K562 (cell line): Measurements from ENCODE around the gene ROBO1. TPM values are rescaled to one million over a fixed set of nuclear protein-coding genes. Genes with fewer than 3 reads are reported as not detected.

Experiments used
- ATAC-seq: fragments of 200-7000 bp; cut with Tn5 transposase; 3 replicates; pipeline ENCODE4 v1.9.1; 2020; ENCODE audit warnings: moderate library complexity
- BruUV-seq: library from RNA; stranded (reverse); fragments of 400-500 nt; replicated peaks from 2 replicates; lab custom pipeline; 2021; lab: Mats Ljungman, UMichigan
- CTCF ChIA-PET: fragments of 300-600 bp; formaldehyde crosslinking; extraction: SDS; loops from one replicate; lab custom pipeline; 2021; ENCODE audit warnings: low intra/inter-chr PET ratio; lab: Yijun Ruan, JAX
- POLR2A ChIA-PET: fragments of 300-600, 350-650 bp; sonication (Branson Sonifier 250); formaldehyde crosslinking; extraction: SDS; loops from one replicate; lab custom pipeline; 2021; ENCODE audit warnings: antibody characterized with exemption, inconsistent platforms; lab: Yijun Ruan, JAX
- DNase-seq, 4 experiments: peaks; one replicate each; pipeline versions ENCODE4 v3.0.0 to v3.0.0-alpha.2; 2011 to 2018; ENCODE audit warnings: low spot score in 3 of 4, mixed read lengths in 3 of 4; ENCODE audit errors: extremely low read depth in 1 of 4
- FAIRE-seq: peaks from 2 replicates; lab custom pipeline; 2011; peaks lifted over from hg19 to GRCh38; lab: Jason Lieb, UNC
- H2AFZ ChIP-seq: 2 replicates; pipeline ENCODE4 v1.6.0; 2011; ENCODE audit warnings: low read depth, low read length, control low read depth, inconsistent platforms
- H3K27ac ChIP-seq: fragments of 200-600 bp; 3 replicates; pipeline ENCODE4 v1.8.0; 2011; ENCODE audit warnings: low read depth, mild to moderate bottlenecking, control low read depth, inconsistent platforms, low read length, moderate library complexity, mixed read lengths; ENCODE audit errors: extremely low read depth
- H3K27me3 ChIP-seq, 2 experiments: fragments of 300-600 bp in 1 of 2; 2 replicates in 1 of 2; 3 replicates in 1 of 2; pipeline versions ENCODE4 v1.6.0 to v1.8.0; 2011; ENCODE audit warnings: inconsistent platforms in 2 of 2, low read length in 2 of 2, mild to moderate bottlenecking in 1 of 2, mixed read lengths in 1 of 2, moderate library complexity in 1 of 2; ENCODE audit not compliant: control insufficient read depth in 2 of 2, insufficient read depth in 2 of 2
- H3K36me3 ChIP-seq: fragments of 300-600 bp; 3 replicates; pipeline ENCODE4 v1.8.0; 2011; ENCODE audit warnings: mild to moderate bottlenecking, low read length, inconsistent platforms; ENCODE audit not compliant: control insufficient read depth, insufficient read depth
- H3K4me1 ChIP-seq, 2 experiments: fragments of 200-600 bp in 1 of 2; replicated peaks in 1 of 2; 2 replicates in 1 of 2; 3 replicates in 1 of 2; pipeline versions ENCODE4 v1.5.1 to v1.8.0; 2011; ENCODE audit warnings: inconsistent platforms in 2 of 2, low read length in 2 of 2, mild to moderate bottlenecking in 1 of 2, mixed read lengths in 1 of 2, moderate library complexity in 1 of 2; ENCODE audit not compliant: control insufficient read depth in 2 of 2, insufficient read depth in 2 of 2
- H3K4me2 ChIP-seq: 2 replicates; pipeline ENCODE4 v1.6.1; 2011; ENCODE audit warnings: low read length, control low read depth, inconsistent platforms, mixed read lengths; ENCODE audit not compliant: insufficient read depth
- H3K4me3 ChIP-seq: fragments of 200-600 bp; sonication (generic), shearing (Covaris generic); 2 replicates; pipeline ENCODE4 v1.5.1; 2016; ENCODE audit warnings: control low read depth, inconsistent platforms
- H3K79me2 ChIP-seq: fragments of 200-600 bp; 3 replicates; pipeline ENCODE4 v1.8.0; 2011; ENCODE audit warnings: low read length, inconsistent platforms; ENCODE audit not compliant: control insufficient read depth, insufficient read depth
- H3K9ac ChIP-seq, 2 experiments: 2 replicates each; pipeline versions ENCODE4 v1.6.0 to v1.6.1; 2011; ENCODE audit warnings: low read depth in 2 of 2, low read length in 2 of 2, control low read depth in 1 of 2, inconsistent platforms in 1 of 2, mild to moderate bottlenecking in 1 of 2, mixed read lengths in 1 of 2; ENCODE audit not compliant: insufficient read depth in 1 of 2
- H3K9me1 ChIP-seq: one replicate; pipeline ENCODE4 v1.6.0; 2011; ENCODE audit warnings: inconsistent platforms, mild to moderate bottlenecking, low read length, moderate library complexity; ENCODE audit not compliant: control insufficient read depth, insufficient read depth
- H3K9me3 ChIP-seq: replicated peaks from 2 replicates; pipeline ENCODE4 v1.5.1; 2011; ENCODE audit warnings: low read depth, low read length, inconsistent platforms; ENCODE audit not compliant: control insufficient read depth, insufficient read depth
- H4K20me1 ChIP-seq: replicated peaks from 2 replicates; pipeline ENCODE4 v1.6.1; 2011; ENCODE audit warnings: low read length, inconsistent platforms, mixed read lengths; ENCODE audit not compliant: control insufficient read depth, insufficient read depth
- MAZ ChIP-seq, 2 experiments: fragments of 450-650 bp in 1 of 2; sonication (generic) in 1 of 2; formaldehyde crosslinking; IDR thresholded peaks in 1 of 2; conservative IDR thresholded peaks in 1 of 2; 2 replicates each; pipeline versions ENCODE4 v1.4.0 to v1.5.0; 2020; ENCODE audit warnings: mild to moderate bottlenecking in 1 of 2, missing genetic modification reagents in 1 of 2
- POLR3A ChIP-seq: IDR thresholded peaks from 2 replicates; pipeline ENCODE4 v1.6.1; 2011; ENCODE audit warnings: borderline replicate concordance, mild to moderate bottlenecking, moderate library complexity; ENCODE audit not compliant: insufficient read length, insufficient read depth; ENCODE audit errors: extremely low read depth
- SAFB ChIP-seq: fragments of 200-400 bp; formaldehyde crosslinking; IDR thresholded peaks from 2 replicates; pipeline ENCODE4 v1.6.1; 2017; ENCODE audit warnings: low read depth, low read length, borderline replicate concordance
- USF1 ChIP-seq: sonication (generic); formaldehyde crosslinking; IDR thresholded peaks from 2 replicates; pipeline ENCODE4 v1.9.0; 2022; ENCODE audit warnings: mild to moderate bottlenecking, missing genetic modification reagents
- ZNF165 ChIP-seq: fragments of 250-450 bp; sonication (Bioruptor Pico); IDR thresholded peaks from 2 replicates; pipeline ENCODE4 v1.4.0; 2020; ENCODE audit warnings: borderline replicate concordance
- ZNF212 ChIP-seq: fragments of 450-650 bp; formaldehyde crosslinking; IDR thresholded peaks from 2 replicates; pipeline ENCODE4 v1.4.0; 2020; ENCODE audit warnings: mild to moderate bottlenecking
- ZNF3 ChIP-seq: fragments of 250-450 bp; sonication (Bioruptor Pico); IDR thresholded peaks from 2 replicates; pipeline ENCODE4 v1.5.0; 2021; ENCODE audit warnings: mild to moderate bottlenecking, moderate library complexity
- ZNF449 ChIP-seq: fragments of 250-450 bp; sonication (Bioruptor Pico); IDR thresholded peaks from 2 replicates; pipeline ENCODE4 v1.8.0; 2022; ENCODE audit warnings: moderate library complexity, mild to moderate bottlenecking, inconsistent platforms
- ZNF561 ChIP-seq: fragments of 450-650 bp; formaldehyde crosslinking; conservative IDR thresholded peaks from 2 replicates; pipeline ENCODE4 v1.4.0; 2020; ENCODE audit warnings: mild to moderate bottlenecking, moderate library complexity
- ZNF583 ChIP-seq: fragments of 250-450 bp; sonication (Bioruptor Pico); IDR thresholded peaks from 2 replicates; pipeline ENCODE4 v1.4.0; 2020
- WGBS: fragments of 100-300 bp; shearing (Covaris generic); methylation state at CpG from one replicate; pipeline ENCODE4 v1.1.6; 2016; ENCODE audit warnings: low coverage, mixed read lengths; ENCODE audit not compliant: insufficient coverage; ENCODE audit errors: missing lambda C conversion rate; 5-methylcytosine and 5-hydroxymethylcytosine counted together
- in situ Hi-C: fragments of 300-500 bp; cut with MboI; formaldehyde crosslinking; loops from 4 replicates; pipeline ENCODE4 v1.15.0; 2018; ENCODE audit warnings: inconsistent platforms, mixed read lengths
- intact Hi-C: fragments of 100-400 bp; cut with micrococcal nuclease; formaldehyde crosslinking; loops from 2 replicates; pipeline ENCODE4 v1.14.2; 2022
- polyA plus RNA-seq, 8 experiments: library from polyadenylated mRNA; depleted of rRNA in 4 of 8; stranded (reverse) in 5 of 8; unstranded in 3 of 8; fragments of >200 nt; fragmentation: Nextera tagmentation in 2 of 8; fragmentation: Illumina TruSeq in 1 of 8; extraction: Ambion mirVana in 2 of 8; extraction: Trizol in 1 of 8; gene quantifications; 2 replicates each; pipeline versions ENCODE4 v1.2.1 to v1.2.3, GENCODE V29; 2011 to 2014; ENCODE audit warnings: inconsistent platforms in 1 of 8, missing spikeins in 1 of 8
- total RNA-seq, 7 experiments: library from RNA; depleted of rRNA in 6 of 7; stranded (reverse); fragments of >200 nt in 6 of 7; fragmentation: Illumina TruSeq in 2 of 7; extraction: Trizol in 2 of 7; gene quantifications; 2 replicates each; pipeline versions ENCODE4 v1.2.1 to v1.2.3, GENCODE V29; 2011 to 2021; ENCODE audit warnings: low replicate concordance in 1 of 7
- TF ChIP-seq, protein P1 (sequence below), 2 experiments: fragments of 450-650 bp; IDR thresholded peaks; 2 replicates each; pipeline ENCODE4 v1.6.1; 2016; ENCODE audit warnings: mild to moderate bottlenecking in 2 of 2, borderline replicate concordance in 1 of 2, low read depth in 1 of 2, moderate library complexity in 1 of 2

The ROBO1 gene
- total and polyA plus RNA-seq, 9 of the 15 experiments (the other 6 are each of a cell fraction or from before 2014, with no cell fraction given): 0.01 to 0.53 (median 0.17) TPM; not detected in 5

DNA sequence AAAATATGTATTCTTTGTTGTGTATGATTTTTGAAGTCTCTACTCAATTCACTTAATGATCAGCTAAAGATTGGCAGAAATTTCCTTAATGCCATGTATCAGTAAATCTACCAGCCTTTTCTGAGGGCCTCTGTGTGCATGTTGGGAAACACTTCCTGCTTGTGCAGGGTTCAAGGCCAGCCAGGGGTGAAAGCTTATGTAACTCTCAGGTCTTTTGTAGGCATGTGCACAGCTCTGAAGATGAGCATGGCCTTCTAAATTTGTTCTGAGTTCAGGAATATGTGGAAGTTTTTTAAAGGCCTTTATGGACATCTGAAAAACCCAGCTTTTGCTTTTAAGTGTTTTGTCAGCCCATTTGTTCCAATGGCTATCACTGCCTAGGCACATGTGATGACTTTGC, 82.7 kb downstream of the ROBO1 start (continued):
- TF ChIP-seq ZNF561 (CRISPR knock-in tag) (no peak), POLR3A (no peak), ZNF449 (CRISPR knock-in tag) (no peak), ZNF212 (no peak)

GRCh38 chr3:79684041-79684440, 83.8 kb downstream of the ROBO1 start:
- Histone ChIP-seq H3K79me2 (no peaks in the 10 kb centered on the region), H2AFZ (no peak overlapping the region), H3K4me2 (no peak overlapping the region), H3K9me1 (no peaks in the 10 kb centered on the region), H3K4me3 (no peak overlapping the region), H3K27ac (no peak overlapping the region), H3K9me3 (no peaks in the 10 kb centered on the region), H4K20me1 (no peaks in the 10 kb centered on the region), H3K27me3 (no peaks in the 10 kb centered on the region), H3K36me3 (no peaks in the 10 kb centered on the region), H3K4me1 (no peaks in the 10 kb centered on the region), H3K9ac (no peak overlapping the region)
- intact Hi-C loops: no loop called here
- in situ Hi-C loops: no loop called here
- ATAC-seq (no peak), DNase-seq (no peak), FAIRE-seq (no peak)
- CTCF ChIA-PET: no interaction called here
- WGBS: 0% methylated on average over 1 of the region's 1 CpG
- BruUV-seq: no TSS peak
- POLR2A ChIA-PET: no interaction called here
- TF ChIP-seq ZNF3: no peak
- TF ChIP-seq MAZ (CRISPR knock-in tag; conservative IDR thresholded peaks at IDR 0.05 in 1 of 2, IDR thresholded peaks at IDR 0.05 in 1 of 2): no peak
- TF ChIP-seq ZNF583: no peak
- no peak for TF ChIP-seq USF1 (CRISPR knock-in tag)
- no peak for TF ChIP-seq SAFB
- TF ChIP-seq ZNF165: no peak
- TF ChIP-seq, protein P1, sequence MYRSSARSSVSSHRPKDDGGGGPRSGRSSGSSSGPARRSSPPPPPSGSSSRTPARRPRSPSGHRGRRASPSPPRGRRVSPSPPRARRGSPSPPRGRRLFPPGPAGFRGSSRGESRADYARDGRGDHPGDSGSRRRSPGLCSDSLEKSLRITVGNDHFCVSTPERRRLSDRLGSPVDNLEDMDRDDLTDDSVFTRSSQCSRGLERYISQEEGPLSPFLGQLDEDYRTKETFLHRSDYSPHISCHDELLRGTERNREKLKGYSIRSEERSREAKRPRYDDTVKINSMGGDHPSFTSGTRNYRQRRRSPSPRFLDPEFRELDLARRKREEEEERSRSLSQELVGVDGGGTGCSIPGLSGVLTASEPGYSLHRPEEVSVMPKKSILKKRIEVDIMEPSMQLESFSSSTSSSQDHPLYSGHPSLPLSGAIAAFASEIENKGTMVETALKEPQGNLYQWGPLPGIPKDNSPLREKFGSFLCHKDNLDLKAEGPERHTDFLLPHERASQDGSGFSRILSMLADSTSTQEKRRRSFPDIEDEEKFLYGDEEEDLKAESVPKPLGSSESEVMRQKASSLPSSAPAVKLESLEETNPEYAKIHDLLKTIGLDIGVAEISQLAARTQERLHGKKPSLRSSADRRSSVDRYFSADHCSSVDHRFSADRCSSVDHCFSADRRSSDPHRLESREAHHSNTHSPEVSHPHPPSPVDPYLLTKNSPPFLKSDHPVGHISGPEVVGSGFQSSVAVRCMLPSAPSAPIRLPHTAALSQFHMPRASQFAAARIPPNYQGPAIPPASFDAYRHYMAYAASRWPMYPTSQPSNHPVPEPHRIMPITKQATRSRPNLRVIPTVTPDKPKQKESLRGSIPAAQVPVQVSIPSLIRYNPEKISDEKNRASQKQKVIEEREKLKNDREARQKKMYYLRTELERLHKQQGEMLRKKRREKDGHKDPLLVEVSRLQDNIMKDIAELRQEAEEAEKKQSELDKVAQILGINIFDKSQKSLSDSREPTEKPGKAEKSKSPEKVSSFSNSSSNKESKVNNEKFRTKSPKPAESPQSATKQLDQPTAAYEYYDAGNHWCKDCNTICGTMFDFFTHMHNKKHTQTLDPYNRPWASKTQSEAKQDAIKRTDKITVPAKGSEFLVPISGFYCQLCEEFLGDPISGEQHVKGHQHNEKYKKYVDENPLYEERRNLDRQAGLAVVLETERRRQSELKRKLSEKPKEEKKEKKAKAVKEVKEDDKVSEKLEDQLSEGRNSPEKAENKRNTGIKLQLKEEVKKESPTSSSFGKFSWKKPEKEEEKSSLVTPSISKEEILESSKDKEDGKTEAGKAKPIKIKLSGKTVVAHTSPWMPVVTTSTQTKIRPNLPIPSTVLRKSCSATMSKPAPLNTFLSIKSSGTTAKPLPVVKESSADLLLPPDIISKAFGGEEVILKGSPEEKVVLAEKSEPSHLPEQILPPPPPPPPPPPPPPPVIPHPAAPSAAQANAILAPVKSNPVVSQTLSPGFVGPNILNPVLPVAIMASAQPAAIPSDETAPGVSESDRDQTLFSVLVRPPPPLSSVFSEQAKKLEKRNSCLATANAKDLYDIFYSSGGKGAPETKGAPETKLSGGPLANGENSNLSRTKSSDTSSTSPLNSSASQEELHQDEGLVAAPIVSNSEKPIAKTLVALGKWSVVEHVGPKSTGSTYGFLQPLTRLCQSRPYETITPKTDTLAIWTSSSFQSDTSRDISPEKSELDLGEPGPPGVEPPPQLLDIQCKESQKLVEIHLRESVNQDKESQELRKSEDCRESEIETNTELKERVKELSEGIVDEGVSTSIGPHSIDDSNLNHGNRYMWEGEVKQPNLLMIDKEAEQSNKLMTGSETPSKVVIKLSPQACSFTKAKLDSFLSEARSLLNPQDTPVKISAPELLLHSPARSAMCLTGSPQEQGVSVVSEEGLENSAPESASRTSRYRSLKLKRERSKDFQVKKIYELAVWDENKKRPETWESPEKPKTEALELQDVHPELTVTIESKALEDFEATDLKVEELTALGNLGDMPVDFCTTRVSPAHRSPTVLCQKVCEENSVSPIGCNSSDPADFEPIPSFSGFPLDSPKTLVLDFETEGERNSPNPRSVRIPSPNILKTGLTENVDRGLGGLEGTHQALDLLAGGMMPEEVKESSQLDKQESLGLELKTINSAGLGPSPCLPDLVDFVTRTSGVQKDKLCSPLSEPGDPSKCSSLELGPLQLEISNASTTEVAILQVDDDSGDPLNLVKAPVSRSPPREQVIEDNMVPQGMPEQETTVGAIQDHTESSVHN (IDR thresholded peaks at IDR 0.05; ENCODE audit: borderline replicate concordance in 1 of 2, low read depth in 1 of 2): no peak
